NT2/D1 (cell line): ENCODE data around the gene TGFB3.

Experiments
- DNase-seq: peaks from one replicate; pipeline ENCODE4 v3.0.0-alpha.2; 2011; ENCODE audit warnings: low read depth, low spot score
- H3K27me3 ChIP-seq: 2 replicates; pipeline ENCODE4 v1.6.0; 2011; ENCODE audit warnings: mild to moderate bottlenecking; ENCODE audit not compliant: insufficient read length, insufficient read depth
- H3K36me3 ChIP-seq: 2 replicates; pipeline ENCODE4 v1.6.1; 2011; ENCODE audit warnings: mild to moderate bottlenecking, low read length, mixed read lengths; ENCODE audit not compliant: insufficient read depth, insufficient read length
- H3K4me1 ChIP-seq: 2 replicates; pipeline ENCODE4 v1.5.1; 2011; ENCODE audit not compliant: insufficient read depth, insufficient read length
- H3K4me3 ChIP-seq: 2 replicates; pipeline ENCODE4 v1.5.1; 2011; ENCODE audit warnings: low read depth; ENCODE audit not compliant: insufficient read length
- H3K9ac ChIP-seq: 2 replicates; pipeline ENCODE4 v1.6.0; 2011; ENCODE audit warnings: low read depth; ENCODE audit not compliant: insufficient read length
- H3K9me3 ChIP-seq: 2 replicates; pipeline ENCODE4 v1.5.1; 2011; ENCODE audit warnings: mild to moderate bottlenecking, low read length; ENCODE audit not compliant: insufficient read depth
- SUZ12 ChIP-seq: IDR thresholded peaks from 2 replicates; pipeline ENCODE4 v1.6.1; 2011; ENCODE audit not compliant: insufficient read length, insufficient read depth; ENCODE audit errors: extremely low read depth
- YY1 ChIP-seq: IDR thresholded peaks from 2 replicates; pipeline ENCODE4 v1.6.1; 2011; ENCODE audit not compliant: insufficient read length, insufficient read depth
- ZNF274 ChIP-seq: IDR thresholded peaks from 2 replicates; pipeline ENCODE4 v1.6.1; 2011; ENCODE audit warnings: mild to moderate bottlenecking, low read depth, low read length

TGFB3 gene

DNA sequence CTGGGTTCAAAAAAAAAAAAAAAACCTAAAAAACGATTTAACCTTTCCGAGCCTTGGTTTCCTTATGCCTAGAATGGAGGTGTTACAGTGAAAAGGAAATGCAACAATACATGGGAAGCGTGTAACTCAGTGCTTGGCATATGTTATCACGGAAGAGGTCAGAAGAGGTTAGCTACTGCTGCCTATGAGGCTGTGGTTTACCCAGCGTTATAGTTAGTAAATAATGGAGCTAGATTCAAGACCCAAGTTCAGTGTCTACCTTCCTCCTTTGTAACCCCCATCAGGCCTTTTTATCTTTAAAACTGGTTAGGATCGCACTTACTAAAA, 4.6 kb upstream of the TGFB3 start:
- Histone ChIP-seq H3K4me3 (peak overlapping the region; percentile 81), H3K9ac (peak overlapping the region; percentile 83), H3K27me3 (peaks cover 28% of the 10 kb centered on the region), H3K36me3 (peaks cover 26% of the 10 kb centered on the region), H3K9me3 (no peaks in the 10 kb centered on the region), H3K4me1 (no peaks in the 10 kb centered on the region)
- no peak for DNase-seq
- TF ChIP-seq YY1 (no peak), SUZ12 (no peak), ZNF274 (no peak)

DNA sequence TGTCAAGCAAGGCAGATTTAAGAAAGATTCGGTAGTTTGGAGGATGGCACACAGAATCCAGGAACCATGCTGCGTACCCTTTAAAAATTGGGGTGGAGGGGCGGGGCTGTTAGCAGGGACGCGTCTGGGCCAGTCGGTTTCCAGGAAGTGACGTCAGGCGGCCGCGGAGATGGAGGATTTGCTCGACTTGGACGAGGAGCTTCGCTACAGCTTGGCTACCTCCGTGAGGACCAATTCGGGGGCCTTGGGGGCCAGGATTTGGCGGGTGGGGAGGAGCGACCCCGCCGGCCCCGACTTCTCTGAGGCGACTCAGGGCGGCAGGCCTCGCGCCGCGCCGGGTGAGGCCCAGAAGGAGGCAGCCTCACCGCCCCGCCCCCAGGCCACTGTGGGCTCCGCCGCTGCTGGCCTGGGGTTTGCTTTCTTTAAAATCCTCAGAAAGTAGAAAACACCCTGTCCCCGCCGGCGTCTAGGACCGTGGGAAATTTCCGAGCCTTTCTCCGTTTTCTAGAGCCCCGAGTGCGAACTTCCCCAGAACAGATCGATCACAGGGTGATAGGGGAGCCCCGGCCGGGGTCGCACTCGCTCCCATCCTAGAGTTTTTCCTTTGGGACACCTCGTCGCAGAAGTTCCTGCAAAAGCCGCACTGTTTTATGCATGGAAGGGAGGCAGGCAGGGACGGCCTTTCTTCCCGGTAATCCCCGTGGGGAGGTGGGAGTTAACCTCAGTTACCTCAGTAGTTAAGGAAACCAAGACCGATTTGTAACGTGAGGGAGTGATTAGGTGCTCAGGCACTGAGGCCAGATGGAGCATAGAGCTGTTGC, 4.0 kb upstream of the TGFB3 start, which contains the start of gene IFT43:
TSS of gene IFT43 (plus strand) at position 146 of the 821 bp plus-strand sequence. CDS start at position 170, 24 bp downstream.
- TF ChIP-seq YY1 (no peak), ZNF274 (no peak), SUZ12 (no peak)
- Histone ChIP-seq H3K9ac (peak within 1 kb of the TSS; percentile 83), H3K9me3 (no peaks in the 10 kb centered on the region), H3K4me3 (peak within 1 kb of the TSS; percentile 81), H3K4me1 (peaks cover 2% of the 10 kb centered on the region), H3K27me3 (peaks cover 28% of the 10 kb centered on the region), H3K36me3 (peaks cover 22% of the 10 kb centered on the region)
- no peak for DNase-seq

DNA sequence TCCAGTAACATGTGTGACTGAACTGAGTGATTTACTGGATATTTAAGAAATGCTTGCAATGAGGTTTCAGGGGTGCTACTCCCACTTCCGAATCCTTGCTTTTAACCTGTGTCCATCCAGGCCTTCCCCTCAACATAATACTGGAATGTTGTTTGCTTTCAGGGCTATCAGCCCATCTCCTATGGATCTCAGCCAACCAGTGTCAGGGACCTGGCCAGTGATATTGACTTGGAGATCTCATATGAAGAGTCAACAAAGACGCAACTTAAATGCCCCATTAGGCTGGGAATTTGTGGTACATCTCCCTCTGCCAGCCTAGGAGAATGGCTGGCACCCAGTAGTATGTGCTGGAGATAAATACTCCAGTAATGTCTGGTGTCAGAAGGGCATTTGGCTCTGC, 2.9 kb upstream of the TGFB3 start:
- DNase-seq = no peak
- no peak for TF ChIP-seq SUZ12
- TF ChIP-seq YY1 = no peak
- no peak for TF ChIP-seq ZNF274
- Histone ChIP-seq H3K4me3 (no peak overlapping the region), H3K27me3 (peaks cover 28% of the 10 kb centered on the region), H3K36me3 (peaks cover 11% of the 10 kb centered on the region), H3K4me1 (peaks cover 6% of the 10 kb centered on the region), H3K9ac (no peak overlapping the region), H3K9me3 (no peaks in the 10 kb centered on the region)

DNA sequence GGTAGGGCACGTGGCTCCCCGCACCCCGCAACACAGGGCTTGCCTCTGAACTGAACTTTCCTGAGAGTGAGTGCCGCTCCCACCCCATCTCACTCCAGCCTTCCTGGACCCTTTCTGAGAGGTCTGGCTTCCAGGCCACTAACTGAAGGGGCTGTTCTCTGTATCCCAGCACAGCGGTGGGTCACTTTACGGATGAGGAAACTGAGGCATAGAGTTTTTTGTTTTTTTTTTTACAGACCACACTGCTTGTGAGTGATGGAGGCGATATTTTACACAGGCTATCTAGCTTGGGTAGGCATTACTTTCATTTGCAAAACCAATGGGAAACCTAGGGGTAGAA, 1.2 kb upstream of the TGFB3 start:
- Histone ChIP-seq H3K4me3 (peak overlapping the region; percentile 51), H3K9ac (peak overlapping the region; percentile 17), H3K27me3 (peaks cover 28% of the 10 kb centered on the region), H3K4me1 (peaks cover 8% of the 10 kb centered on the region), H3K9me3 (no peaks in the 10 kb centered on the region), H3K36me3 (no peaks in the 10 kb centered on the region)
- no peak for DNase-seq
- TF ChIP-seq SUZ12 (no peak), YY1 (no peak), ZNF274 (no peak)

DNA sequence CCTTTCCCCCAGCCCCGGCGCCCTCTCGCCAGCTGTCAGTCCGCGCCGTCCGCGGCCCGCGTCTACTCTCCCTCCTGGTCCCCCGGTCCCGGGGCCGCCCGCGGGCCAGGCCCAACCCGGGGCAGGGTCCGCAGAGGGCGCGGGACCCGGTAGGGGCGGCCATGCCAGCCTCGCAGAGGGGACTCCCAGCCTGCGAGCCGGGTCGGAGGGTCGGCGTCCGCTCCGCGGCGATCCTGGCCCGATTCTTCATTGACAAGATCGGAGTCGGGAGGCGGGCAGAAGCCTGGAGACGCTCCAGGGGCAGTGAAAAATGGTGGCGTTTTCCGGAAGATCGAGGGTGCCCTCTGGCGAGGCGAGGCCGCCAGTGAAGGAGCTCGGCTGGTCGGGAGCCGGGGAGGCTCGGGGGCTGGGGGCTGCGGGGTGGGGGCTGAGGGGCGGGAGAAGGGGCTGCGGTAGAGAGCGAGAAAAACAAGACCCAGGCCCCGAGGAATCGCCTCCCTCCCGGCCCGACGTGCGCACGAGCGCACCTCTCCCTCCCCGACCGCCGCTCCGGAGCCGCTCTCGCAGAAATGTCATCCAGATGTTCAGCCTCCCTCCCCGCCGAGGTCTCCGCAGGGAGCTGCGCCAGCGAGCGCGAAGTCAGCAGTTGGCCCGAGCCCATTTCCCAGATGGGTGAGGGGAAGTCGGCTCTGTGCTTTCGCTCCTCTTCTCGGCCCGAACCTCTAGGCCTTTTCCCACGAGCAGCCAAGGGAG, 647 bp upstream of the TGFB3 start:
- DNase-seq = no peak
- H3K4me1 ChIP-seq = peaks cover 8% of the 10 kb centered on the region
- peak overlapping the region; percentile 57 for H3K4me3 ChIP-seq
- H3K9ac ChIP-seq = peak overlapping the region; percentile 79
- no peak for TF ChIP-seq ZNF274
- TF ChIP-seq YY1 = no peak
- no peak for TF ChIP-seq SUZ12
- no peaks in the 10 kb centered on the region for H3K9me3 ChIP-seq
- no peaks in the 10 kb centered on the region for H3K36me3 ChIP-seq
- peaks cover 28% of the 10 kb centered on the region for H3K27me3 ChIP-seq

DNA sequence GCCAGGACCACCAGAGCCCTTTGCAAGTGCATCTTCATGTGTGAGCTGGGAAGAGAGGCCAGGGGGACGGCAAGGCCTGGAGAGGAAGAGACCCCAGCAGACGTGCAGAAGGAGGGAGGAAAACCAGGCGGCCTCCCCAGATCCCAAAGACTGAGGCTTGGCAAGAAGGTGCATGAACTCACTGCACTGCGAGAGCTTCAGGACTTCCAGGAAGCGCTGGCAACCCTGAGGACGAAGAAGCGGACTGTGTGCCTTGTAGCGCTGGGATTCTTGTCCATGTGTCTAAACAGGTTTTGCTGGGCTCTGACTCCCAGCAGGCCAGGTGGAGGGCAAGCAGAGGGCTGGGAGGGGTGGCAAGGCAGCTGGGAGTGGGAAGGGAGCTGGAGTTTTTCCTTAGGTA, 939 bp downstream of the TGFB3 start:
- peaks cover 28% of the 10 kb centered on the region for H3K27me3 ChIP-seq
- TF ChIP-seq SUZ12 = no peak
- TF ChIP-seq YY1 = no peak
- TF ChIP-seq ZNF274 = no peak
- H3K4me1 ChIP-seq = peaks cover 11% of the 10 kb centered on the region
- no peaks in the 10 kb centered on the region for H3K36me3 ChIP-seq
- peak overlapping the region; percentile 50 for H3K9ac ChIP-seq
- H3K9me3 ChIP-seq = no peaks in the 10 kb centered on the region
- no peak overlapping the region for H3K4me3 ChIP-seq
- DNase-seq = no peak

DNA sequence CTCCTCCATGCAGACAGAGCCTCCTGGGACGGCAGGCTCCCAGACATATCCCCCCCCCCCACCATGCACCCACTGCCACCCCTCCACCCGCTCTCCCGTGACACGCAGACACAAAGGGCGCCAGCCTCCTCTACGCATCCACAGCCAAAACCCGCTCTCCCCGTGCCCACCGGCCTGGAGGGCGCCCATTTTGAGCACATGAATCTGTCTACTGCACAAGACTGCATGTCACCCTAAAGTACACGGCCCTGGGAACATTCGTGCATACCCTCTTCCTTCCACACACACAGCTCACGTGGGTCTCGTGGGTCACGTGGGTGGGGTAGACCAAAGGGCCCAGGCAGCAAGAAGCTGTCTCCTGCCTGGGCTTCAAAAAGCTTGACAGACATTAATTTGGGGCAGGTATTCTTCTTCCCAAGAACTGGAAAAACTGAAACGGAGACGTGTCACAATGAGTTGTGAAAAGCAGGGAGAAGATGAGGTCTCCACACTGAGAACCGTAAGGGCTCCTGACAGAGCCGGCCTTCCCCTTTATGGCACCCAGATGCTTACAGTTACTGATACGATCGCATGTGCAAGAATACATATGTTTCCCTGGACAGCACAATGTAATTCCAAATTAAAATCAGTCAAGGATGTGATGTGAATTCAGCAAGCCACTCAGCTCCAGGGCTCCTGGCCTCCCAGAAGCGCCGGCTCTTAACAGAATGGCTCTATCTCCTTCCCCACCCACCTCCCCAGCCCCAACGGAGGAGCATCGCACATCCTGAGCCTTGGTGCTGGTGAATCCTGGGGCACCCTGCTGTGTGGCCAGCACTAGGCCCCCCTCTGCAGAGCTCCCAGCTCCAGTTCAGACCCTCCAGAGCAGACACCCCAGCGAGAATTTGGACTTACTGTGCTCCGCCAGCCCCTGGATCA, 1.9 kb downstream of the TGFB3 start:
- TF ChIP-seq SUZ12 (no peak), ZNF274 (no peak), YY1 (no peak)
- Histone ChIP-seq H3K9ac (no peak overlapping the region), H3K4me3 (no peak overlapping the region)

More for the DNA sequence above, 1.9 kb downstream of the TGFB3 start:
- Histone ChIP-seq H3K4me1 (peaks cover 11% of the 10 kb centered on the region), H3K9me3 (no peaks in the 10 kb centered on the region), H3K27me3 (peaks cover 23% of the 10 kb centered on the region), H3K36me3 (no peaks in the 10 kb centered on the region)
- DNase-seq = no peak
